Gastrocnemius medialis (tissue), 4 donors: ENCODE data around the gene ERC2. TPM values are rescaled to one million over a fixed set of nuclear protein-coding genes. Genes with fewer than 3 reads are reported as not detected.

Source experiments
- ATAC-seq, 2 donors: fragments of 150-250 bp; one replicate each; pipeline ENCODE4 v1.9.1; 2016
- DNase-seq, 2 donors: peaks; one replicate each; pipeline ENCODE4 v3.0.0-alpha.2; 2019
- H3K27ac ChIP-seq, 4 donors: fragments of 200-600 bp; sonication (generic); 1 replicate in 1 of 4; 2 replicates in 3 of 4; pipeline ENCODE4 v1.5.1; 2016 to 2018; ENCODE audit warnings: mild to moderate bottlenecking in 2 of 4, moderate library complexity in 1 of 4
- H3K27me3 ChIP-seq, 3 donors: fragments of 200-600 bp; sonication (generic) in 2 of 3; 1 replicate in 1 of 3; 2 replicates in 2 of 3; pipeline versions ENCODE4 v1.5.1 to v1.6.0; 2016 to 2019; ENCODE audit warnings: mild to moderate bottlenecking in 1 of 3, moderate library complexity in 1 of 3
- H3K36me3 ChIP-seq, 2 donors: fragments of 200-600 bp; sonication (generic) in 1 of 2; one replicate each; pipeline ENCODE4 v1.5.1; 2017 to 2018
- H3K4me1 ChIP-seq, 2 donors: fragments of 200-600 bp; sonication (generic) in 1 of 2; one replicate each; pipeline ENCODE4 v1.5.1; 2016 to 2017; ENCODE audit warnings: mild to moderate bottlenecking in 2 of 2
- H3K4me3 ChIP-seq, 4 donors: fragments of 200-600 bp; sonication (generic) in 3 of 4; 1 replicate in 1 of 4; 2 replicates in 3 of 4; pipeline ENCODE4 v1.5.1; 2016 to 2019; ENCODE audit warnings: mild to moderate bottlenecking in 2 of 4
- H3K9me3 ChIP-seq, 3 donors: fragments of 200-600 bp; sonication (generic) in 2 of 3; 1 replicate in 1 of 3; 2 replicates in 2 of 3; pipeline ENCODE4 v1.5.1; 2016 to 2019
- CTCF ChIP-seq, 5 experiments: fragments of 450-650 bp in 3 of 5; fragments of 200-600 bp in 2 of 5; sonication (generic) in 2 of 5; IDR thresholded peaks in 4 of 5; conservative IDR thresholded peaks in 1 of 5; 1 replicate in 4 of 5; 2 replicates in 1 of 5; pipeline ENCODE4 v1.5.1; 2016 to 2019; ENCODE audit warnings: antibody characterized with exemption in 5 of 5, mild to moderate bottlenecking in 3 of 5, moderate library complexity in 3 of 5
- POLR2A ChIP-seq, 2 donors: fragments of 450-650 bp; IDR thresholded peaks; one replicate each; pipeline ENCODE4 v1.6.1; 2017; ENCODE audit warnings: antibody characterized with exemption in 2 of 2, mild to moderate bottlenecking in 2 of 2, moderate library complexity in 2 of 2
- in situ Hi-C, 4 donors: fragments of 200-750 bp; cut with MboI; loops; one replicate each; pipeline versions ENCODE4 v1.15.0 to v1.8.0; 2017; ENCODE audit warnings: low sequenced_read_pairs in 4 of 4
- intact Hi-C: fragments of 100-400 bp; cut with DNase I; formaldehyde crosslinking; loops from one replicate; pipeline ENCODE4 v1.15.1; 2023; ENCODE audit warnings: low total_unique reads
- total RNA-seq, 4 donors: library from RNA; depleted of rRNA; stranded (reverse); fragments of >200 nt; gene quantifications; one replicate each; pipeline versions ENCODE4 v1.1.0 to v1.2.3, GENCODE V29; 2016

Gene ERC2
- total RNA-seq, 4 donors from 2014 or later, result not detected

GRCh38 chr3:56459104-56459496 lies 9.2 kb downstream of the ERC2 start:
- intact Hi-C loops, result no loop called here
- Histone ChIP-seq H3K9me3 (no peaks in the 10 kb centered on the region), H3K36me3 (no peaks in the 10 kb centered on the region), H3K4me3 (no peak overlapping the region), H3K27ac (no peak overlapping the region), H3K27me3 (peaks cover 0 to 4% (median 0%) of the 10 kb centered on the region in 3 donors), H3K4me1 (no peaks in the 10 kb centered on the region)
- no peak for TF ChIP-seq POLR2A (IDR thresholded peaks at IDR 0.05)
- no peak for TF ChIP-seq CTCF (IDR thresholded peaks at IDR 0.05 in 4 of 5, conservative IDR thresholded peaks at IDR 0.05 in 1 of 5)
- DNase-seq (no peak), ATAC-seq (no peak)
- in situ Hi-C loops, result no loop called here

GRCh38 chr3:56458496-56459103 lies 9.7 kb downstream of the ERC2 start:
- Histone ChIP-seq H3K36me3 (no peaks in the 10 kb centered on the region), H3K27ac (no peak overlapping the region), H3K4me3 (no peak overlapping the region), H3K9me3 (no peaks in the 10 kb centered on the region), H3K4me1 (no peaks in the 10 kb centered on the region), H3K27me3 (peaks cover 0 to 4% (median 0%) of the 10 kb centered on the region in 3 donors)
- intact Hi-C loops (no loop called here), in situ Hi-C loops (no loop called here)
- no peak for DNase-seq
- no peak for TF ChIP-seq POLR2A (IDR thresholded peaks at IDR 0.05)
- ATAC-seq, result no peak

- intact Hi-C loops (no loop called here), in situ Hi-C loops (no loop called here)
- H3K27ac ChIP-seq, result no peak overlapping the region
- no peaks in the 10 kb centered on the region for H3K4me1 ChIP-seq
- H3K4me3 ChIP-seq, result no peak overlapping the region
- DNase-seq (no peak), ATAC-seq (no peak)
- no peak for TF ChIP-seq POLR2A (IDR thresholded peaks at IDR 0.05)
- TF ChIP-seq CTCF (IDR thresholded peaks at IDR 0.05 in 4 of 5, conservative IDR thresholded peaks at IDR 0.05 in 1 of 5), result no peak
- peaks cover 0 to 4% (median 0%) of the 10 kb centered on the region in 3 donors for H3K27me3 ChIP-seq
- H3K36me3 ChIP-seq, result no peaks in the 10 kb centered on the region
- H3K9me3 ChIP-seq, result no peaks in the 10 kb centered on the region
Measured at GRCh38 chr3:56456117-56456516, 12.2 kb downstream of the ERC2 start.

GRCh38 chr3:56453011-56453410 lies 15.3 kb downstream of the ERC2 start:
- intact Hi-C loops, result no loop called here
- H3K27ac ChIP-seq, result no peak overlapping the region
- ATAC-seq (no peak), DNase-seq (no peak)
- no peak overlapping the region for H3K4me3 ChIP-seq
- in situ Hi-C loops, result no loop called here
- H3K36me3 ChIP-seq, result no peaks in the 10 kb centered on the region
- no peak for TF ChIP-seq POLR2A (IDR thresholded peaks at IDR 0.05)
- no peak for TF ChIP-seq CTCF (IDR thresholded peaks at IDR 0.05 in 4 of 5, conservative IDR thresholded peaks at IDR 0.05 in 1 of 5)
- no peaks in the 10 kb centered on the region for H3K9me3 ChIP-seq
- H3K27me3 ChIP-seq, result no peaks in the 10 kb centered on the region
- no peaks in the 10 kb centered on the region for H3K4me1 ChIP-seq

- ATAC-seq, result no peak
- intact Hi-C loops, result no loop called here
- Histone ChIP-seq H3K4me3 (no peak overlapping the region), H3K27ac (no peak overlapping the region), H3K36me3 (no peaks in the 10 kb centered on the region), H3K4me1 (no peaks in the 10 kb centered on the region), H3K27me3 (no peaks in the 10 kb centered on the region), H3K9me3 (no peaks in the 10 kb centered on the region)
- in situ Hi-C loops, result no loop called here
- TF ChIP-seq CTCF (IDR thresholded peaks at IDR 0.05 in 4 of 5, conservative IDR thresholded peaks at IDR 0.05 in 1 of 5), result no peak
- no peak for TF ChIP-seq POLR2A (IDR thresholded peaks at IDR 0.05)
- DNase-seq, result no peak
Measured at GRCh38 chr3:56452085-56452484, 16.2 kb downstream of the ERC2 start.
